Activated CD4-positive, alpha-beta T cell treated with anti-CD3 and anti-CD28 coated beads for 36 hours (primary cell): ENCODE data around the gene RPS6KA1. TPM values are rescaled to one million over a fixed set of nuclear protein-coding genes. Genes with fewer than 3 reads are reported as not detected.
"Not testable (repeated sequence)": the region's sequence is repeated elsewhere in the genome, so short reads cannot be mapped to it uniquely, and the experiment has no call there.

Experiments
- ATAC-seq: fragments of 200-7000 bp; cut with Tn5 transposase; one replicate; pipeline ENCODE4 v1.10.0; 2021; ENCODE audit warnings: mild to moderate bottlenecking, moderate library complexity
- CTCF ChIA-PET: fragments of 350-600 bp; sonication (Branson Sonifier 250); formaldehyde crosslinking; loops from one replicate; lab custom pipeline; 2021; ENCODE audit warnings: antibody characterized with exemption; lab: Charles Lee
- POLR2A ChIA-PET: fragments of 350-600 bp; sonication (Branson Sonifier 250); formaldehyde crosslinking; loops from one replicate; lab custom pipeline; 2021; ENCODE audit warnings: antibody characterized with exemption, inconsistent platforms; lab: Charles Lee
- DNase-seq: peaks from one replicate; pipeline ENCODE4 v3.0.0-alpha.2; 2020
- H3K27ac Mint-ChIP-seq: one replicate; pipeline ENCODE4 v1.8.0; 2021; ENCODE audit warnings: mixed read lengths
- H3K27me3 Mint-ChIP-seq: one replicate; pipeline ENCODE4 v1.8.0; 2021; ENCODE audit warnings: mixed read lengths
- H3K36me3 Mint-ChIP-seq: one replicate; pipeline ENCODE4 v1.8.0; 2021; ENCODE audit warnings: low read depth, mixed read lengths
- H3K4me1 Mint-ChIP-seq: one replicate; pipeline ENCODE4 v1.8.0; 2021; ENCODE audit warnings: mixed read lengths
- H3K4me3 Mint-ChIP-seq: one replicate; pipeline ENCODE4 v1.8.0; 2021; ENCODE audit warnings: mild to moderate bottlenecking, moderate library complexity, mixed read lengths
- H3K9me3 Mint-ChIP-seq: one replicate; pipeline ENCODE4 v1.8.0; 2021; ENCODE audit warnings: low read depth, mixed read lengths
- intact Hi-C, 2 experiments: fragments of 100-400 bp; cut with DNase I in 1 of 2; cut with micrococcal nuclease in 1 of 2; formaldehyde crosslinking; loops; one replicate each; pipeline versions ENCODE4 v1.14.2 to v1.15.1; 2022 to 2024; cut with DNase I, micrococcal nuclease
- total RNA-seq, 2 experiments: library from RNA; stranded (reverse); gene quantifications; one replicate each; pipeline ENCODE4 v1.2.3, GENCODE V29; 2021

Gene RPS6KA1
- total RNA-seq, 2 experiments from 2014 or later: 116 to 160 TPM

DNA sequence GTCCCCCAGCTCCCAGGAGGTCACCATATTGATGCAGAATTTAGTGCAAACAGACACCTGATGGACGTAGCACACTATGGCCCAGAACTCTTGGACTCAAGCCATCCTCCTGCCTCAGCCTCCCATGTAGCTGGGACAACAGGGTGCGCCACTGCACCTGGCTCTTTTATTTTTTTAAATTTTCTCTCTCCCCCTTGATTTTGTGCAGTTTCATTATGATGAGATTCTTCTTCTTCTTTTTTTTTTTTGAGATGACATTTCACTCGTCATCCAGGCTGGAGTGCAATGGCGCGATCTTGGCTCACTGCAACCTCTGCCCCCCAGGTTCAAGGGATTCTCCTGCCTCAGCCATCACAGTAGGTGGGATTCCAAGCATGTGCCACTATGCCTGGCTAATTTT, 63.8 kb downstream of the RPS6KA1 start:
- no peak overlapping the region for H3K27ac Mint-ChIP-seq
- H3K4me1 Mint-ChIP-seq: peaks cover 4% of the 10 kb centered on the region
- no peak overlapping the region for H3K4me3 Mint-ChIP-seq
- no peaks in the 10 kb centered on the region for H3K36me3 Mint-ChIP-seq
- no peaks in the 10 kb centered on the region for H3K27me3 Mint-ChIP-seq
- POLR2A ChIA-PET: no interaction called here
- intact Hi-C loops: no loop called here
- no peak for DNase-seq
- no peak for ATAC-seq
- H3K9me3 Mint-ChIP-seq: peaks cover 3% of the 10 kb centered on the region
- CTCF ChIA-PET: interaction anchor here (0.9 to 1.9 kb wide), 5 partner anchors 9 to 277 kb away, joined by 3 to 7 read pairs (median 5); no protein-coding TSS in a partner anchor

DNA sequence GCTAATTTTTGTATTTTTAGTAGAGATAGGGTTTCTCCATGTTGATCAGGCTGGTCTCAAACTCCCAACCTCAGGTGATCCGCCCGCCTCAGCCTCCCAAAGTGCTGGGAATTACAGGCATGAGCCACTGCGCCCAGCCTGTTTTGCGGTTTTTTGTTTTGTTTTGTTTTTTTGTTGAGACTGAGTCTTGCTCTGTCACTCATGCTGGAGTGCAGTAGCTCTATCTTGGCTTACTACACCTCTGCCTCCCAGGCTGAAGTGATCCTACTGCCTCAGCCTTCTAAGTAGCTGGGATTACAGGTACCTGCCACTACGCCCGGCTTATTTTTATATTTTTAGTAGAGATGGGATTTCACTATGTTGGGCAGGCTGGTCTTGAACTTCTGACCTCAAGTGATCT, 65.0 kb downstream of the RPS6KA1 start:
- ATAC-seq, H3K27ac Mint-ChIP-seq, H3K27me3 Mint-ChIP-seq, H3K36me3 Mint-ChIP-seq, intact Hi-C loops, H3K4me3 Mint-ChIP-seq, DNase-seq, H3K4me1 Mint-ChIP-seq, H3K9me3 Mint-ChIP-seq, POLR2A ChIA-PET: not testable (repeated sequence)
- CTCF ChIA-PET: interaction anchor here (0.6 to 1.9 kb wide), 7 partner anchors 8 to 216 kb away, joined by 3 to 7 read pairs (median 3); no protein-coding TSS in a partner anchor

DNA sequence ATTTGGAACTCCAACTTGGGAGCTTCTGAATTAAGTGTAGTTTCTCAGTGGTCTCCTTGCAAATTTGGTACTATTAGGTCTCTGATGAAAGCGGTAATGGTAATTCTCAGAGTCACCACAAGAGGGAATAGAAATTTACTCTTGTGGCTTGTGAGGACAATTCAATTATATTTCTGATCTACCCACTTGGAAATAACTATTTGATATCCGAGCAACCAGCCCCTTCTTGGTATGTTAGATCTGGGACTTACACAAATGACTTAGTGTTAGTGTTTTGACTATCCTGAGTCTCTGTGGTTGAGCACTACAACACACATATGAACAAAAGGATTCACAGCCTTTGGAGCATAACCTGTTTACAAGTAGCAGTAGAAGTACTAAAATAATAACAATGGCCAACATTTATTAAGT, 68.1 kb downstream of the RPS6KA1 start:
- H3K36me3 Mint-ChIP-seq: no peaks in the 10 kb centered on the region
- no peak overlapping the region for H3K4me3 Mint-ChIP-seq
- no peaks in the 10 kb centered on the region for H3K27me3 Mint-ChIP-seq
- peak; percentile 83 for ATAC-seq
- H3K27ac Mint-ChIP-seq: no peak overlapping the region
- ChIA-PET POLR2A (no interaction called here), CTCF (interaction anchor here (0.6 to 10.9 kb wide), 9 partner anchors 9 to 281 kb away, joined by 3 to 180 read pairs (median 4); partner anchors contain the start of gene PIGV)
- DNase-seq: no peak
- intact Hi-C loops: loop anchor here (1.0 to 2.0 kb wide), 2 partner anchors 17 to 192 kb away; no protein-coding TSS in a partner anchor
- peaks cover 4% of the 10 kb centered on the region for H3K4me1 Mint-ChIP-seq
- no peaks in the 10 kb centered on the region for H3K9me3 Mint-ChIP-seq

DNA sequence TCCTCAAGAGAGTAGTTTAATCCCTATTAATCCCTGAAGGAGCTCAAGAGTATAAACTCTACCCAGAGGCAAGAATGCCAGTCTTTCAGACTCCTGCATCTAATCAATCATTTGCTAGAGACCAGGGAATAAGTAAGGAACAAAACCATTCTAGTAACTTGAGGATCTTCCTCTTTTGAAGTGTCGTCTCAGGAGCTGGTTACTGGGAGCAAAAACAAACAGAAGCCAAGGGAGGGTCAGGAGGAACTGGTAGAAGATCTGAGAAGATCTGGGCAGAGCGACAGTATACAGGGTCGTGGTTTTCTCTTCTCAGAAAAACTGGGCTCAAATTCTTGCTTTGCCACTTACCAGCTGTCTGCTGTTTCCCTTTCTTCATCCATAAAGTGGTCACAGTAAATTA, 69.3 kb downstream of the RPS6KA1 start:
- intact Hi-C loops: loop anchor here in 1 of 2 experiments (2.0 kb wide), 1 partner anchor 18 kb away; no protein-coding TSS in a partner anchor
- Mint-ChIP-seq H3K4me1 (peaks cover 4% of the 10 kb centered on the region), H3K36me3 (no peaks in the 10 kb centered on the region), H3K9me3 (no peaks in the 10 kb centered on the region), H3K27ac (no peak overlapping the region), H3K27me3 (no peaks in the 10 kb centered on the region), H3K4me3 (no peak overlapping the region)
- ATAC-seq (no peak), DNase-seq (no peak)
- ChIA-PET CTCF (interaction anchor here (0.7 to 10.9 kb wide), 23 partner anchors 10 to 1827 kb away, joined by 3 to 180 read pairs (median 4); partner anchors contain the start of genes HMGN2 and PIGV), POLR2A (interaction anchor here (0.9 kb wide), 1 partner anchor 191 kb away, joined by 3 read pairs; no protein-coding TSS in a partner anchor)

- no peaks in the 10 kb centered on the region for H3K27me3 Mint-ChIP-seq
- DNase-seq: peak; percentile 45
- CTCF ChIA-PET: interaction anchor here (0.7 to 10.9 kb wide), 49 partner anchors 8 to 536 kb away, joined by 3 to 180 read pairs (median 4); partner anchors contain the start of genes GPN2 and PIGV
- intact Hi-C loops: loop anchor here (1.0 to 2.0 kb wide), 4 partner anchors 75 to 276 kb away; no protein-coding TSS in a partner anchor
- ATAC-seq: peak; percentile 63
- no peaks in the 10 kb centered on the region for H3K9me3 Mint-ChIP-seq
- no peak overlapping the region for H3K27ac Mint-ChIP-seq
- H3K36me3 Mint-ChIP-seq: no peaks in the 10 kb centered on the region
- H3K4me3 Mint-ChIP-seq: no peak overlapping the region
- POLR2A ChIA-PET: interaction anchor here (0.7 to 1.0 kb wide), 2 partner anchors 165 to 263 kb away, joined by 3 read pairs; no protein-coding TSS in a partner anchor
- H3K4me1 Mint-ChIP-seq: peaks cover 3% of the 10 kb centered on the region
Observed at GRCh38 chr1:26602378-26602959, 72.9 kb downstream of the RPS6KA1 start.

DNA sequence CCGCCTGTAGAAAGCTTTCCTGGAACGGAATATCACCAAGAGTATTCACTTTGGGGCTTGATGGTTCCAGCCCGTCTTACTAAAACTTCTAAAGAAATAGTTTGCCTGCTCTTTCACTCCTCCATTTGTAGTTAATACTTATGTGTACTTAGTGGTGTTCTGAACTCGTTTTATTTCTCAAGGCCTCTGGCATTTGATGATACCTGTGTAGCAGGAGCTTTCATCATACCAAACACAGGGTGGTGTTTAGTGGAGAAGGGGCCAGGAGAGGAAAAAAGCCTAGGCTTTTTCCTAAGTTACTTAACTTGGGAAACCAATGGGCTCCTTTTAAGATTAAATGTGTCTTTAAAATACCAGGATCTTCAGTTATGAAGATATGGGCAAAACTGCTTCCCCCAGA, 74.3 kb downstream of the RPS6KA1 start:
- DNase-seq: no peak
- H3K27ac Mint-ChIP-seq: no peak overlapping the region
- H3K4me3 Mint-ChIP-seq: no peak overlapping the region
- ATAC-seq: no peak
- ChIA-PET CTCF (interaction anchor here (0.6 to 10.9 kb wide), 14 partner anchors 28 to 286 kb away, joined by 3 to 180 read pairs (median 8); partner anchors contain the start of genes GPN2 and PIGV), POLR2A (no interaction called here)
- no peaks in the 10 kb centered on the region for H3K4me1 Mint-ChIP-seq
- H3K36me3 Mint-ChIP-seq: no peaks in the 10 kb centered on the region
- intact Hi-C loops: loop anchor here in 1 of 2 experiments (2.0 kb wide), 1 partner anchor 275 kb away; no protein-coding TSS in a partner anchor
- no peaks in the 10 kb centered on the region for H3K9me3 Mint-ChIP-seq
- H3K27me3 Mint-ChIP-seq: no peaks in the 10 kb centered on the region

GRCh38 chr1:26607186-26607585, 77.6 kb downstream of the RPS6KA1 start:
- Mint-ChIP-seq H3K27ac (no peak overlapping the region), H3K4me1 (no peaks in the 10 kb centered on the region), H3K27me3 (peaks cover 3% of the 10 kb centered on the region), H3K36me3 (no peaks in the 10 kb centered on the region), H3K9me3 (no peaks in the 10 kb centered on the region), H3K4me3 (no peak overlapping the region)
- intact Hi-C loops: no loop called here
- ChIA-PET CTCF (interaction anchor here (0.6 to 10.9 kb wide), 3 partner anchors 17 to 181 kb away, joined by 3 to 180 read pairs (median 4); partner anchors contain the start of gene PIGV), POLR2A (no interaction called here)
- DNase-seq (no peak), ATAC-seq (no peak)

DNA sequence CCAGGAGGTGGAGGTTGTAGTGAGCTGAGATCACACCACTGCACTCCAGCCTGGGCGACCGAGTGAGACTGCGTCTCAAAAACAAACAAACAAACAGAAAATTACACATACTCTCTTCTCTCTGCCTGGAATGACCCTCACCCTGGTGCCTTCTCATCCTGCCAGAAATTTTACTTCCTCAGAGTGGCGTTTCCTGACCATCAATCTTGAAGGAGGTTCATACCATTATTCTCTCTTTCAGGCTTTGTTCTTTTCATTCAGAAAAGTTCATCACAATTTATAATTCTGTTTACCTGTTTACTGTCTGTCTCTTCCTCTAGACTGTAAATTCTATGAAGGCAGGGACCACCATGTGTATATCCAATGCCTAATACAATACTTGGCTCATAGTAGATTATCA, 79.3 kb downstream of the RPS6KA1 start:
- Mint-ChIP-seq H3K27me3 (peaks cover 3% of the 10 kb centered on the region), H3K36me3 (no peaks in the 10 kb centered on the region), H3K4me1 (no peaks in the 10 kb centered on the region), H3K27ac (no peak overlapping the region), H3K9me3 (no peaks in the 10 kb centered on the region), H3K4me3 (no peak overlapping the region)
- intact Hi-C loops: no loop called here
- ChIA-PET POLR2A (no interaction called here), CTCF (interaction anchor here (1.1 kb wide), 1 partner anchor 10 kb away, joined by 5 read pairs; no protein-coding TSS in a partner anchor)
- ATAC-seq (no peak), DNase-seq (no peak)

GRCh38 chr1:26610781-26611180, 81.2 kb downstream of the RPS6KA1 start:
- intact Hi-C loops: no loop called here
- Mint-ChIP-seq H3K27ac (no peak overlapping the region), H3K27me3 (peaks cover 3% of the 10 kb centered on the region), H3K9me3 (no peaks in the 10 kb centered on the region), H3K4me3 (no peak overlapping the region), H3K4me1 (peaks cover 6% of the 10 kb centered on the region), H3K36me3 (no peaks in the 10 kb centered on the region)
- CTCF ChIA-PET: interaction anchor here (1.0 to 1.5 kb wide), 4 partner anchors 9 to 179 kb away, joined by 4 to 5 read pairs (median 5); no protein-coding TSS in a partner anchor
- DNase-seq (no peak), ATAC-seq (no peak)
- POLR2A ChIA-PET: no interaction called here

- H3K9me3 Mint-ChIP-seq, H3K4me3 Mint-ChIP-seq, DNase-seq, H3K36me3 Mint-ChIP-seq, POLR2A ChIA-PET, H3K27me3 Mint-ChIP-seq, ATAC-seq, H3K27ac Mint-ChIP-seq, intact Hi-C loops: not testable (repeated sequence)
- CTCF ChIA-PET: interaction anchor here (2.3 kb wide), 1 partner anchor 176 kb away, joined by 8 read pairs; the partner anchor contains the start of gene PIGV
- peaks cover 11% of the 10 kb centered on the region for H3K4me1 Mint-ChIP-seq
Observed at GRCh38 chr1:26612627-26613026, 83.1 kb downstream of the RPS6KA1 start.

- Mint-ChIP-seq H3K4me3 (no peak overlapping the region), H3K27ac (no peak overlapping the region), H3K36me3 (no peaks in the 10 kb centered on the region), H3K4me1 (peaks cover 24% of the 10 kb centered on the region), H3K27me3 (peaks cover 3% of the 10 kb centered on the region), H3K9me3 (no peaks in the 10 kb centered on the region)
- intact Hi-C loops: no loop called here
- ChIA-PET POLR2A (no interaction called here), CTCF (interaction anchor here (0.8 to 3.4 kb wide), 8 partner anchors 10 to 264 kb away, joined by 3 to 14 read pairs (median 4); partner anchors contain the start of gene PIGV)
- ATAC-seq (peak; percentile 60), DNase-seq (no peak)
Observed at GRCh38 chr1:26614655-26615411, 85.3 kb downstream of the RPS6KA1 start.
